ENCODE data around the gene VASH2.
A peak's percentile ranks its signal among the peaks of the same experiment; 100 is the strongest.
"Not testable (repeated sequence)": the region's sequence is repeated elsewhere in the genome, so short reads cannot be mapped to it uniquely, and the experiment has no call there.

VASH2 gene

DNA sequence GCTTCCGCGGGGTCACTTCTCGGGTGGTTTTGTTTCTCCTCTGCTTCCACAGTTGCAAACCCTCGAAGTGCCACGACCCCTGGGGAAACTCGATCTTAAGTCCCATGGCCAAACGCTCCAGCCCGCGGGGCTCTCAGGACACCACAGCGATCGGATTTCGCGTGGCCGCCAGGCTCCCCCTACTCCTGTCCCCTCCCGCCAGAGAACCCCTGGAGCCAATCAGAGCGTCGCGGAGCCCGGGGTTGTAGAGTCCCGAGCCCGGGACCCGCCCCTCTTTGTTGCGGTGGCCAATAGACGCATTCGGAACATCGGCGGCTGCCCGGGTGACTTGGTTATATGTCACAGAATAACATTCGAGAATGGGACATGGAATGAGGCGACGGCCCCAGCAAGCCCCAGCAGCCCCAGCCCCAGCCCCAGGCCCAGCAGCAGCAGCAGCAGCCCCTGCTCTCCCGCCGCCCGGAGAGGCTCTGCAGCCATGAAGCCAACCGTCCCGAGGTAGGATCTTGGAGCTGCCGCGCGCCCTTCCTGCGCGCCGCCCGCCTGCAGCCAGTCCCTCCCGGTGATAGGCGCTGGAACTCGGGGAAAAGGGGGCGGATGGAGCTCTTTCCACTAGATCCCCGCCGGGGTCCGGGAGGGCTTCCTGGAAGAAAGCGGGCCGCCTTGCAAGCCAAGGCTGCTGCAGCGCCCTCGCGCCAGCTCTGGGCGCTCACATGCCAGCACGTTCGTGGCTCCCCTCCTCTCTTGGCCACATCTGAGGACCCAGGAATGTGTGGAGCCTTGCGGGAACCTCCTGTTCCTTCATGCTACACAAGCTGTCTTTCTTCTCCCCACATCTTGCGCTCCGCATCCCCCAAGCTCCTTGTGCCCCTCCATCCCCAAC, at the start of gene VASH2:
Gene VASH2, plus strand, starts transcription at position 299 of the 883 bp plus-strand sequence. CDS start 1,002 bp downstream, outside the sequence.
- no peak for DNase-seq

DNA sequence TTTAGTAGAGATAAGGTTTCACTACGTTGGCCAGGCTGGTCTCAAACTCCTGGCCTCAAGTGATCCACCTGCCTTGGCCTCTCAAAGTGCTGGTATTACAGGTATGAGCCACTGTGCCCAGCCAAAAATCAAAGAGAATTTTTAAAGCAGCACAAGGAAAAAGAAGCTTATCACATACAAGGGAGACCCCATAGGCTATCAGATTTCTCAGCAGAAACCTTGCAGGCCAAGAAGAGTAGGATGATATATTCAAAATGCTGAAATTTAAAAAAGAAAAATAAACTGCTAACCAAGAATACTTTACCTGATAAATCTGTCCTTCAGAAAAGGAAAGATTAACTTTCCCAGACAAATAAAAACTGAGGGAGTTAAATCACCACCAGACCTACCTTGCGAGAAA, 49.1 kb upstream of the VASH2 start:
- DNase-seq, result no peak

DNA sequence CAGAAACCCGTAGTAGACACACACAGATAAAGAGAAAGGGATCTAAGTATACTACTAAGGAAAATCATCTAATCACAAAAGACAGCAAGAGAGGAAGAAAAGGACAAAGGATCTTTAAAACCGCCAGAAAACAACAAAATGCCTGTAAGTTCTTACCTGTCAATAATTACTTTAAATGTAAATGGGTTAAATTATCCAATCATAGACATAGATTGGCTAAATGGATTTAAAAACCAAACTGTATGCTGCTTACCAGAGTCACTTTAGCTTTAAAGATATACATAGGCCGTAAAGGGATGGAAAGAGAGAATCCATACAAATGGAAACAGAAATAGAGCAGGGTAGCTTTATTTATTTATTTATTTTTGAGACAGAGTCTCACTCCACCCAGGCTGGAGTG, 48.3 kb upstream of the VASH2 start:
- no peak for DNase-seq

GRCh38 chr1:212903664-212904063, 46.7 kb upstream of the VASH2 start:
- no peak for DNase-seq

- DNase-seq, result not testable (repeated sequence)
Observed at GRCh38 chr1:212908071-212908470, 42.3 kb upstream of the VASH2 start.

- DNase-seq, result no peak
Observed at GRCh38 chr1:212908971-212909370, 41.4 kb upstream of the VASH2 start.

DNA sequence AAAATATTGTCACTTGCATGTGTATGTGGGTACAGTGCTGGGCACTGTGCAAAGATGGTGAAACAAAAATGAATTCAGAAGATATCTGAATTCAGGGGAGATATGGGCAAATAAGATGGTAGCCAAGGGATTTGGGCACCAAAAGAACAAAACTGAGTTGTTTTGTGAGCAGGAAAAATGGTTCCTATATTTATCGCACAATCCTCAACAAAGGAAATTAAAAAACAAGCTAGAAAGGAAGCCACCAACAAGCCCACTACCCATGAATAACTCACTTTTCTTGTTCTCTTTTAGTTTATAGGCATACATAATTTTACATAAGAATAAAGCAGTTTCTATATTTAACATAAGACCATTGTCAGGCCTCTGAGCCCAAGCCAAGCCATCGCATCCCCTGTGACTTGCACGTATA, 40.7 kb upstream of the VASH2 start:
- DNase-seq, result no peak

GRCh38 chr1:212910213-212910612, 40.1 kb upstream of the VASH2 start:
- not testable (repeated sequence) for DNase-seq

- DNase-seq, result not testable (repeated sequence)
Observed at GRCh38 chr1:212913638-212914037, 36.7 kb upstream of the VASH2 start.

GRCh38 chr1:212914110-212914509, 36.2 kb upstream of the VASH2 start:
- not testable (repeated sequence) for DNase-seq

GRCh38 chr1:212914789-212915188, 35.6 kb upstream of the VASH2 start:
- DNase-seq, result peak; percentile 17

DNA sequence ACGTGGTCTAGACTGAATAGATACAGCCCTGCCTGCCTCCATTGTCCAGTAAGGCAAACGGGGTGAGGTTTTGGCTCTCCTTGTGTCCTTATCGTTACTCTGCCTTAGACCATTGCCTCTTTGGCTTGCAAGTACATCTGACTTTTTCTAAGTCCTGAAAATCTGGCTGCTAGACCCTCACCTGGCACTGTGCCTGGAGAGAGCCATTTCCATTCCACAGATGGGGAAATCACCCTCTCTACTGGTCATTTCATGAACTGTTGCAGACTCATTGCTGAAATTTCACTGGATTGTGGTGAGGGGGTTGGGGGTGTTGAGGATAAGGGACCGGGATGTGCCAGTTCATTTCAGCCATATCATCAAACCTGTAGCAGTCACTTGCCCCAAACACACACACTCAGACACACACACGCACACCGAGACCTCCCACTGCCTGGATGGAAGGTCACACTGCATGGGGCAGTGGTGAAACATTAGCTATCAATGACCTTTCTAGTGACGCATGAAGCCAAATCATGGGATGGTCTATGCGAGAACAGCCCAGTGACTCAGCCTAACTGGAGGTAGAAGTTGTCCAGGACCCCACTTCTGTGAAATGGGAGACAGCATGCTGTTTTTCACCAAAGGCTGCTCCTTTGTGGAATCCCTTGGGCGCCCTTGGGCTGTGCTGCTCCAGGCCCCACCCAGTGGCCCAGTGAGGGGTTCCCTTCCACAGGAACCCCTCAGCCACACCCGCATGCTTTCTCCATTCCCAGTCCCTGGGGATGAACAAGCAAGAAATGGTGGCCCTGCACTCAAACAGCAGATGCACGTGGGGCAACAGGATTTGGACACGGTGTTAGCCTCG, 34.9 kb upstream of the VASH2 start:
- no peak for DNase-seq

- peak; percentile 93 for DNase-seq
Observed at GRCh38 chr1:212916481-212917133, 33.7 kb upstream of the VASH2 start.

GRCh38 chr1:212917134-212917485, 33.2 kb upstream of the VASH2 start:
- DNase-seq, result no peak

GRCh38 chr1:212917858-212918257, 32.5 kb upstream of the VASH2 start:
- no peak for DNase-seq

GRCh38 chr1:212918824-212919223, 31.5 kb upstream of the VASH2 start:
- no peak for DNase-seq

DNA sequence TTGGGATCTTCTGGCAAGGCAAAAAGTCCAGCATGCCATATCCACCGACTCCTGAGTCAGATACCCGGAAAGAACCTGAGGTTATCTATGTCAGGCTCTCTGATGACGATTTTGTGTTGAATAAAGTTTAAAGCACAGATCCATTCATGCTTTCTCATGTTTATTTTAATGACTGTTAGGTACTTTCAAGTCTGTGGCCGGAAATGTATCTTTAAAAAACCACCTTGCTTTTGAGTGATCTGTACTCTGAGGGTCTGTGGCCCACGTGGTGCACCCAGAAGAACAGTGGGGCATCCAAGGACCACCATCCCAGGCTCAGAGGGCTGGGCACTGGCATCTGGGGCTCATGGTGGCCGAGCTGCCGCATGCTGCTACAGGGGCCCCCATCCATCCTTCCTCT, 30.1 kb upstream of the VASH2 start:
- DNase-seq, result no peak

- no peak for DNase-seq
Observed at GRCh38 chr1:212920896-212921295, 29.4 kb upstream of the VASH2 start.

DNA sequence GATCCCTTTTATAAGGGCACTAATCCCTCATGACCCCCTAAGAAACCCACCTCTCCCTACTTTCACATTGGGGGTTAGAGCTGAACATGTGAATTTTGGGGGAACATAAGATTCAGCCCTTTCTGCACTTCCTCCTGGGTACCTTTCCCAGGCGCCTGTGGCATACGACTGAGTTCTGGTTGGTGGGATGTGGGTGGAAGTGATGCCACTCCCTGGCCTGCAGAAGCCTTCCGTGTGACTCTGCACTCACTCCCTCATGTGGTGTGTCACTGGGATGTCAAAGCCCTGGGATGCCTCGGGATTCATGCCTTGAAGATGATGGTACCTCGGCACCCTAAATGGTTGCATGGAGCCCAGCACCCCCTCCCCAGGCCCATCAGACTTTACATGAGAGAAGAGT, 28.3 kb upstream of the VASH2 start:
- DNase-seq, result no peak

- no peak for DNase-seq
Observed at GRCh38 chr1:212926372-212926771, 24.0 kb upstream of the VASH2 start.

- no peak for DNase-seq
Observed at GRCh38 chr1:212928323-212929291, 21.7 kb upstream of the VASH2 start.

Measured in MV-4-11 (cell line).